Tibial artery (tissue), 4 donors: Measurements from ENCODE around the gene SOWAHC.
"Not testable (repeated sequence)": the region's sequence is repeated elsewhere in the genome, so short reads cannot be mapped to it uniquely, and the experiment has no call there.

Experiments
- DNase-seq, 2 donors: peaks; one replicate each; pipeline ENCODE4 v3.0.0-alpha.2; 2019
- H3K27ac ChIP-seq, 2 donors: fragments of 200-600 bp; sonication (generic) in 1 of 2; 1 replicate in 1 of 2; 2 replicates in 1 of 2; pipeline ENCODE4 v1.5.1; 2018 to 2019; ENCODE audit warnings: mild to moderate bottlenecking in 1 of 2
- H3K27me3 ChIP-seq, 2 donors: fragments of 200-600 bp; sonication (generic) in 1 of 2; one replicate each; pipeline versions ENCODE4 v1.5.1 to v1.6.0; 2016 to 2019
- H3K36me3 ChIP-seq, 3 donors: fragments of 200-600 bp; sonication (generic) in 2 of 3; one replicate each; pipeline ENCODE4 v1.5.1; 2016 to 2019; ENCODE audit warnings: mild to moderate bottlenecking in 2 of 3
- H3K4me1 ChIP-seq, 4 donors: fragments of 200-600 bp; sonication (generic) in 2 of 4; 1 replicate in 3 of 4; 2 replicates in 1 of 4; pipeline ENCODE4 v1.5.1; 2016 to 2019
- H3K4me3 ChIP-seq, 2 donors: fragments of 200-600 bp; sonication (generic) in 1 of 2; 1 replicate in 1 of 2; 2 replicates in 1 of 2; pipeline ENCODE4 v1.5.1; 2018 to 2019; ENCODE audit warnings: mild to moderate bottlenecking in 2 of 2
- H3K9me3 ChIP-seq, 3 donors: fragments of 200-600 bp; sonication (generic) in 1 of 3; one replicate each; pipeline ENCODE4 v1.5.1; 2016 to 2019
- intact Hi-C: fragments of 100-400 bp; cut with DNase I; formaldehyde crosslinking; loops from one replicate; pipeline ENCODE4 v1.15.0; 2023; ENCODE audit warnings: low total_unique reads
- TF ChIP-seq, protein P1 (sequence below), 2 experiments: fragments of 200-600 bp in 1 of 2; fragments of 450-650 bp in 1 of 2; IDR thresholded peaks; one replicate each; pipeline ENCODE4 v1.5.1; 2017 to 2019; ENCODE audit warnings: antibody characterized with exemption in 2 of 2, mild to moderate bottlenecking in 1 of 2, moderate library complexity in 1 of 2

Gene SOWAHC

DNA sequence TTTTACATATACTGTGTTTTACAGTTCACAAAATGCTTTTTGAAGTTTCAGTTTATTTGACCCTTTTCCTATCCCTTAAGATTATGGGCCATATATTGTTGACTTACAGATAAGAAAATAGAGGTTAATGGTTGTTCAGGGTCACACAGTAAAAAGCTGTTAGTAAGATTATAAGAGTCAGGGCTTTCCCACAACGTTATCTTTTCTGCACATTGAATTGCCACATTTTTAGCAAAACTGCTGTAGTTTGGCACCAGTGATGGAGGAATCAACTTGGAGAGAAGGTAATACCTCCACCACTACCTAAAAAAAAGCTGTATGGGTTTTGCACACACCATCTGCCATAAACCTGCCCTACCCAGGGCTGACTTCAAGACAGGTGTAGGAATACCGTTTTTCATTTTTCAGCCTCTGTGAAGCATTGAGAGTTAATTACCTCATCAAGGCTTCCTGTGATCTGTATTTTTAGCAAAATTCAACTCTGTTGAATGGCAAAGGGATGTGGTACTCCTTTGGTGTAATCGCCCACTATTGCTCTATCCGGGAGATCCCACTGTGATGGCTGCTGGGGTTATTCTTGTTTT, 5.0 kb downstream of the SOWAHC start:
- H3K4me1 ChIP-seq: peaks cover 0 to 35% (median 21%) of the 10 kb centered on the region in 4 donors
- H3K36me3 ChIP-seq: no peaks in the 10 kb centered on the region
- no peak overlapping the region for H3K4me3 ChIP-seq
- no peaks in the 10 kb centered on the region for H3K9me3 ChIP-seq
- no peak for DNase-seq
- H3K27ac ChIP-seq: no peak overlapping the region
- TF ChIP-seq, protein P1, sequence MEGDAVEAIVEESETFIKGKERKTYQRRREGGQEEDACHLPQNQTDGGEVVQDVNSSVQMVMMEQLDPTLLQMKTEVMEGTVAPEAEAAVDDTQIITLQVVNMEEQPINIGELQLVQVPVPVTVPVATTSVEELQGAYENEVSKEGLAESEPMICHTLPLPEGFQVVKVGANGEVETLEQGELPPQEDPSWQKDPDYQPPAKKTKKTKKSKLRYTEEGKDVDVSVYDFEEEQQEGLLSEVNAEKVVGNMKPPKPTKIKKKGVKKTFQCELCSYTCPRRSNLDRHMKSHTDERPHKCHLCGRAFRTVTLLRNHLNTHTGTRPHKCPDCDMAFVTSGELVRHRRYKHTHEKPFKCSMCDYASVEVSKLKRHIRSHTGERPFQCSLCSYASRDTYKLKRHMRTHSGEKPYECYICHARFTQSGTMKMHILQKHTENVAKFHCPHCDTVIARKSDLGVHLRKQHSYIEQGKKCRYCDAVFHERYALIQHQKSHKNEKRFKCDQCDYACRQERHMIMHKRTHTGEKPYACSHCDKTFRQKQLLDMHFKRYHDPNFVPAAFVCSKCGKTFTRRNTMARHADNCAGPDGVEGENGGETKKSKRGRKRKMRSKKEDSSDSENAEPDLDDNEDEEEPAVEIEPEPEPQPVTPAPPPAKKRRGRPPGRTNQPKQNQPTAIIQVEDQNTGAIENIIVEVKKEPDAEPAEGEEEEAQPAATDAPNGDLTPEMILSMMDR (IDR thresholded peaks at IDR 0.05): no peak
- no peaks in the 10 kb centered on the region for H3K27me3 ChIP-seq
- intact Hi-C loops: loop anchor here (10.0 kb wide), 1 partner anchor 76 kb away; no protein-coding TSS in a partner anchor

DNA sequence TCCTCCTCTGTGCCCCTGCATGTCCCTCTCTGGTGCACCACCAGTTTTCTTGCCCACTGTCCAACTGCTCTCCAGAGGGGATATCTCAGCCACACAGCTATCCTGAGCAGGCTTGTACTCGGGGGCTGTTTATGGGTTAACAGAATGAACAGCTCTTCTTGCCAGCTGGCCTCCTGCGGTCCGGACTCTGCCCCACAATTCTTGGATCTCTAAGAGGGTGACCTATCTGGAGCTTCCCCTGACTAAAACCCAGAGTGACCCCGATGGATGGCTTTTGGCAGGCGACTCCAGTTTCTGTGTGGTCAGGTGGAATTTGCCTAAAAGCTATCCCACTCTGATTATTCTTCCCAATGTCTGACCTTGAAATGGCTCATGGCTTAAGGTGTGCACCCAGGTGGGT, 9.1 kb downstream of the SOWAHC start:
- H3K4me1 ChIP-seq: peaks cover 0 to 2% (median 0%) of the 10 kb centered on the region in 4 donors
- no peaks in the 10 kb centered on the region for H3K9me3 ChIP-seq
- no peaks in the 10 kb centered on the region for H3K27me3 ChIP-seq
- no peak overlapping the region for H3K4me3 ChIP-seq
- no peaks in the 10 kb centered on the region for H3K36me3 ChIP-seq
- no peak for DNase-seq
- no peak overlapping the region for H3K27ac ChIP-seq
- intact Hi-C loops: no loop called here
- TF ChIP-seq, protein P1 (IDR thresholded peaks at IDR 0.05): no peak

DNA sequence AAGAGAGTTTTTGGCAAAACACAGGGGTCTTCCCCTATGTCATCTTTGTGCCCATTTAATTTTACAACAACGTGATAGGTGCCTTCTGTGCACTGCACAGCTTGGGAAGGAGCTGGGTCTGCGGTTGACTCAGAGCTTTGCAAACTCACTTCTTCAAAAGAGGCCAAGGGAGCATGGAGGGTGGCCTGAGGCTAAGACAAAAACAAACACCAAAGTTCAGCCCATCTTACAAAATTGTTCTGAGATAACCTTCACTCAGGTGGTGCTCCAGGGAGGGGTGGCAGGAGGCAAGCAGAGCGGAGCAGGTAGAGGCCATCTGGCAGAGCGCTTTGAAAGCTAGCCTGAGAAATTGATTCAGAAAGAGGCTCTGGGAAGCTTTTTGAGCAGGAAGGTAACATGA, 9.8 kb downstream of the SOWAHC start:
- Histone ChIP-seq H3K27ac (no peak overlapping the region), H3K36me3 (no peaks in the 10 kb centered on the region), H3K4me3 (no peak overlapping the region), H3K9me3 (no peaks in the 10 kb centered on the region), H3K4me1 (no peaks in the 10 kb centered on the region), H3K27me3 (no peaks in the 10 kb centered on the region)
- TF ChIP-seq, protein P1 (IDR thresholded peaks at IDR 0.05): no peak
- intact Hi-C loops: no loop called here
- no peak for DNase-seq

DNA sequence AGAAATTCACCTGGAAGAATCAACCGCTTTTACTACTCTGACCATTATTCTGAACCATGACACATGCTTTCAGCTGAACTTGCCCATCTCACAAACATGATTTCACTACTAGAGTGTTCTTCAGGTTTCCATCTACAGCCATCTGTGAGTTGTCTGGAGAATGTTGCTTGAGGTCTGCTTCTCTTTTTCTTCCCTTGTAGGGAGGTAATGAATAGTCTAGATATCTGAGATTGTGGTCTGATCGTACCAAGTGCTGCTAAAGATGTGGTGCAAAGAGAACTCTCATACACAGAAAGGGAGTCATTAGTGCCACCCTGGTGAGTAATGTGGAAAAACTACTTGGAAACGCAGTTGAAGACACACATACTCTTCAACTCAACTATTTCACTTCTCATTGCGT, 10.2 kb downstream of the SOWAHC start:
- Histone ChIP-seq H3K9me3 (no peaks in the 10 kb centered on the region), H3K27me3 (no peaks in the 10 kb centered on the region), H3K36me3 (no peaks in the 10 kb centered on the region), H3K27ac (no peak overlapping the region), H3K4me3 (no peak overlapping the region), H3K4me1 (no peaks in the 10 kb centered on the region)
- intact Hi-C loops: no loop called here
- TF ChIP-seq, protein P1 (IDR thresholded peaks at IDR 0.05): no peak
- no peak for DNase-seq

DNA sequence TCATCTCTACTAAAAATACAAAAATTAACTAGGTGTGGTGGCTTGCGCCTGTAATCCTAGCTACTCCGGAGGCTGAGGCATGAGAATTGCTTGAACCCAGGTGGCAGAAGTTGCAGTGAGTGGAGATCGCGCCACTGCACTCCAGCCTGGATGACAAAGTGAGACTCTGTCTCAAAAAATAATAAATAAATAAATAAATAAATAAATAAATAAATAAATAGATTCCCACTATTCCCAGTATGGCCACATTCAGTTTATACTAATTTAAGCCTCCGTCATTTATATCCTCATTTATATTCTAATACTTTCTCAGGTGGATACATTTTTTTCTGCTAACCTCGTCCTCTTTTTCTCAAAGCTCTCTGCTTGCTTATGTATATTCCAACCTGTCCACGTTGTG, 14.2 kb downstream of the SOWAHC start:
- intact Hi-C loops, H3K27me3 ChIP-seq, H3K4me3 ChIP-seq, H3K9me3 ChIP-seq, H3K27ac ChIP-seq, H3K4me1 ChIP-seq, H3K36me3 ChIP-seq, DNase-seq: not testable (repeated sequence)

GRCh38 chr2:109629867-109630266, 15.7 kb downstream of the SOWAHC start:
- H3K27ac ChIP-seq: no peak overlapping the region
- no peak for DNase-seq
- H3K9me3 ChIP-seq: no peaks in the 10 kb centered on the region
- no peak overlapping the region for H3K4me3 ChIP-seq
- TF ChIP-seq, protein P1 (IDR thresholded peaks at IDR 0.05): no peak
- no peaks in the 10 kb centered on the region for H3K27me3 ChIP-seq
- no peaks in the 10 kb centered on the region for H3K36me3 ChIP-seq
- H3K4me1 ChIP-seq: no peaks in the 10 kb centered on the region
- intact Hi-C loops: no loop called here
